Stimulated activated CD4-positive, alpha-beta T cell treated with anti-CD3 and anti-CD28 coated beads, Interleukin-4, amount 100 ng/mL, for 1 hour (primary cell): Measurements from ENCODE around the gene TSPO.

Experiments
- DNase-seq: peaks from one replicate; pipeline ENCODE4 v3.0.0-alpha.2; 2020

Gene TSPO

DNA sequence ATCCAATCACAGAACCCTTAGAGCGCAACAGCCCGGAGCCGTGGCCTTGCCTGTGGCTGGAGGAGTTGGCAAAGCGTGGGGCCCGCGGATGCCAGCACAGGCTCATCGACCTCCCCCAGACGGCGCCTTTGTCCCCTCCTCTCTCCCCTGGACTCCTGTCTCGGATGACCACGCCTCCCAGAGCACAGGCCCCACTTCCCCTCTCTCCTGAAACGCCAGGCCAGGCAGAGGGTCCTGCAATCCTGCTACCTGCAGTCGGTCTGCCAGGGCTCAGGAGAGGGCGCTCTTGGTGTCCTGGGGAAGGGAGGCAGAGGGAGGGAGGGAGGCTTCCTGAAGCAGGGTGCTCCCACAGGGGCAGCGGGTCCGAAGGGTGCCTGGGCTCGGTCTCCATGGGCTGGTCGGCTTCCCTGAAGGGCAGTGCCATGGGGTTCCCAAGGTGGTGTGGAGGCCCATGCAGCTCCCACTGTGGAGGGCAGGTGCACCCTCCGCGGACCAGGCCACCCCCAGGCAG is 52.2 kb downstream of the TSPO start:
- DNase-seq = no peak

DNA sequence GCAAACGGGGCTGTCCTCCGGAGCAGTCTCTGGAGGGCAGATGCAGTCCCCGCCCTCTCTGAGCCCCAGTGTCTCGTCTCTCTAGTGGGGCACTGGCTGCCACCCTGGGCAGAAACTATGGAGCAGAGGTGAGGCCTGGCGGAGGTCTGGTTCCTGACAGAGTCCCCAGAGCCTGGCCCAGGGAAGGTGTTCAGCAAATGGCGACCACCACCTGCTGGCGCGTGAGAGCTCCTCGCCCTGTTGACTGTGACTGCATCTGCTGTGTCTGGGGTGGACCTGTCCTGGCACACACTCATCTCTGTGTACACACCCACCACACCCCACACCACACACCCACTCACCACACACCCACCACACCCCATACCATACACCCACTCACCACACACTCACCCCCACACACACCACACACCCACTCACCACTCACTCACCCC is 53.9 kb downstream of the TSPO start:
- DNase-seq = no peak

DNA sequence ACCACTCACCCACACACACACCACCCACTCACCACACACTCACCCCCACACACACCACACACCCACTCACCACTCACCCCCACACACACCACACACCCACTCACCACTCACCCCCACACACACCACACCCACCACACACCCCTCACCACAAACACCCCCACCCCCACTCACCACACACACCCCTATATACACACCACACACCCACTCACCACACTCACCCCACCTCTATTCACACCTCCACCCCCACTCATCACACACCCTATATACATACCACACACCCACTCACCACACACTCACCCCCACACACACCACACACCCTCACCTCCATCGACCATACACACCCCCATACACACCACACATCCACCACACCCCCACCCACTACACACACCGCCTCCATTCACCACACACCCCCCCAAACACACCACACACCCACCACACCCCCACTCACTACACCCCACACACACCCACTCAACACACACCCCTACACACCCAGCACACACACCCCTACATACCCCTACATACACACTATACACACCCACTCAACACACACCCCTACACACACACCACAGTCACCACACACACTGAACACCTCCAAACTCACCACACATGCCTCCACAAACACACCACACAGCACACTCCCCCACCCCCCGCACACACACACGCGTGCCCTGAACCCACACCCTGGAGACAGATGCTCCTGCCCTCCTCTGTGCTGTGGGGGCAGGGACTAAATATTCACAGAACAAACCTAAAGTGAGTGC is 54.6 kb downstream of the TSPO start:
- no peak for DNase-seq

DNA sequence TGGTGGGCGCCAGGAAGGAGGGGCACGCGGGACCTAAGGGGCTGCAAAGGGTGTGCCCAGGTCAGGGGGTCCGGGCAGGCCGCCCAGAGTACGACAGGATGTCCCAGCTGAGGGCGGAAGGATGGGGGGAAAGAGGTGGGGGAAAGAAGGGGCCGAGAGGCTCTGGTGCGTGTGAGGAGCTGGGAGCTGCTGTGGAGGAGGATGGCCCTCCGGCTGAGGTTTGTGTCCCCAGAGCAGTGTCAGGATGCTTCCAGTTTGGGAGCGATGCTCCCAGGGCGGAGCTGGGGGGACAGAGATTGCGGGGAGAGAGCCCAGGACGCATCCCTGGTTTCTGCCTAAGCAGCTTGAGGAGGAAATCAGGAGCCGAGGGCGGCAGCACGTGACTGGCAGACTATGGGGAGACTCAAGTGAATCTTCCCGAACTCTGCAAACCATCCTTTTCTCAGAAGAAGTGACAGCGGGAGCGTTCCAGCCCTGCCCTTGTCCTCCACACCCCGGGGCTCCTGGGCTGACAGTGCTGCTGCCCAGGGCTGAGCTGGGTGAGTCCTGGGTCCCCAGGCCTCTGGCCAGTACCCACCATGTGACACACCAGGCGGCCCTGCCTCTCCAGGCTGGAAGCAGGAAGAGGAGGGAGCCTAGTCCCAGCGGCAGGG is 55.3 kb downstream of the TSPO start:
- no peak for DNase-seq

DNA sequence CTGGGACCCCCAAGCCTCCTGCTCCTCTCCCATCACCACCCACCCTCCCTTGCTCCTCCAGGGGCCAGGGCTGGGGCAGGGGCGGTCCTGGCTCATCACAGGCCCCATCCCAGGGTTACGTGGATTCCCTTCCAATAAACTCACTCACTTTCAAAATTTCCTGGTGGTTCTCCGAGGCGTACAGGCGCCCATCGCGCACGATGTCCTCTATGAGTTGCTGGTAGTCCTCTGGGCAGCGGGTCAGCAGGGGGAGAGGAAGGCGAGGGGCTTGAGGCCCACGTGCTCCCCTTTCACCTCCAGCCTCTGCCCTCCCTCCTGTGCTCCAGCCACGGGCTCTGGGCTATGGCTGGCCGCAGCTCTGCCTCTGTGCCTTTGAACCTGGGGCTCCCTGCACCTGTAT is 56.0 kb downstream of the TSPO start:
- no peak for DNase-seq

DNA sequence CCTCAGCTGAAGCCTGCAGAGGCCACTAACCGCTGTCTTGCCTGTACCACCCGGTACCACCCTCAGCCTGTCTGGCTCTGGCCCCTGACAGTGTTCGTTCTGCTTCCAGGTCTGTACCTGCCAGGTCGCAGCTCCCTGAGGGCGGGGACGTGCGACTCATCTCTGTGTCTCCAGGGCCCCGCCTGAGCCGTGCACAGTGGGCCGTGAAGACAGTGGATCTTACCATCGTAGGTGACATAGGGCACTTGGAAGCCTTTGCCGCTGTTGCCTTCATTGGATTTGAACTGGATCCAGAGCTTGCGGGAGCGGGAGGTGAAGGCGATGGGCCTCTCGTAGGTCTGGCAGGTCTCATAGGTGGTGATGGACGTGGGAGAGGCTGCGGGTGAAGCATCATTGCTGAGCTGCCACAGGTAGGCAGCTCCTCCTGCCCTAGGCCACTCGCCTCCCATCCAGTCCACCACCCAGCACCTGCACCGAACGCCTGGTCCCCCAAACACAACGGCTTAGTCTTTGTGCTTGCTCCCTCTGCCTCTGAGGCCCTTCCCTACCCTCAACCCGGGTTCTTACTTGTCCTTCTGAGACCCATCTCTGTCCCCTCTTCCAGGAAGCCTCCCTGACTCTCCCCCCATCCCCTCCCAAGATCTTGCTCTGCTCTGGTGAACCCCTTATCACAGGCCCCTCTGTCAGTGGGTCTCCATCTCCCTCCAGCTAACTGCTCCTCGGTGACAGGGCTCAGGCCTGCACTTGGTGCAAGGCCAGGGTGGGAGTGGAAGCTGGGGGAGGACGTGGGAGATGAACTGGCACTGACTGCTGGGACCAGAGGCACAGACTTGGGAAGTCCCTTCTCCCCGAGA is 56.7 kb downstream of the TSPO start:
- no peak for DNase-seq

DNA sequence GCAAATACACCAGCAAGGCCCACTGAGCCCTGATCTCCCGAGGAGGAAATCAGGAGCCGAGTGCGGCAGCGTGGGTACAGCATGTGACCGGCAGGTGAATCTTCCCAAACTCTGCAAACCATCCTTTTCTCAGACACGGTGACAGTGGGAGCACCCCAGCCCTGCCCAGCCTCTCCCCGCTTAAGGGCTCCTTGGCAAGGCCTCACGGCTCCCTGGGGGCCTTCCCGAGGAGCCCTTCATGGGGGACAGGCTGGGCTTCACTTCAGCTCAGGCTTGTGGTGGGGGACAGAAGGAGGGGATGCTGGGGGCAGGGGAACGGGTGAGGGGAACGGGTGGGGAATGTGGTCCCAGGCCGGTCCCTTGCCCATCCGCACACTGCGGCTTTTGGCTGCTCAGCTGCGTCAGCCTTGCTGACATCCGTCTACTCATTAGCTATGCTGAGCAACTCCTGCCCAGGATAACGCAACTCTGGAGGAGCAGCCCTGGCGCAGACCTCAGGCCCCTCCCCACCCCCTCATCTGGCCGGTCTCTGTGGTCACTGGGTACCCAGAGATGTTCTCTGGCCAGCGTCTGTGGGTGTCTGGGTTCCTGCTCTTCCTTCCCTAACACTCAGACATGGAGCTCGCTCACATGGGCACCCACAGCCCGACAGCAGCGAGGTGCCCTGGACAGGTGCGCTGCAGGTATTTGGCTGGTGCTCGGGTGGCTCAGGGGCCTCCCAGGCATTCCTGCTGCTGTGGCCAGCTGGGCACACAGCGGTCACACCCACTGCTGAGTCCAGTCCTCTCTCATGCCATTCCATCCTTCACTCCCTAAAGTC is 57.6 kb downstream of the TSPO start:
- DNase-seq = no peak

DNA sequence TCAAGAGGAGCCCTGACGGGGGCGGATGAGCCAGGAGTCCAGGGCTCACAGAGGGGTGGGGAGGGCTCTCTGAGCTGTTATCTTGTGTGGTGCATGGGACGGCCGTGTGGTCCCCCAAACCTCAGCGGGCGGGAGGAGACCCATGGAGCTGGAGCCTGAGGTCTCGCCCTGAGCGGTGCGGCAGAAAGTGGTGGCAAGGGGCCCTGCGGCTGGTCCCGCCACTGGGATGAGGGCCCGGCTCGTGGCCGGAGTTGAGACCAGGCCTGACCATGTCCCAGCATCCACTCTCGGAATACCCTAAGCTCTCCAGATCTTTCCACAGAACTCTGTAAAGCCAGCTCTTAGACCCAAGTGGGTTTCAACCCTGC is 58.1 kb downstream of the TSPO start:
- no peak for DNase-seq

DNA sequence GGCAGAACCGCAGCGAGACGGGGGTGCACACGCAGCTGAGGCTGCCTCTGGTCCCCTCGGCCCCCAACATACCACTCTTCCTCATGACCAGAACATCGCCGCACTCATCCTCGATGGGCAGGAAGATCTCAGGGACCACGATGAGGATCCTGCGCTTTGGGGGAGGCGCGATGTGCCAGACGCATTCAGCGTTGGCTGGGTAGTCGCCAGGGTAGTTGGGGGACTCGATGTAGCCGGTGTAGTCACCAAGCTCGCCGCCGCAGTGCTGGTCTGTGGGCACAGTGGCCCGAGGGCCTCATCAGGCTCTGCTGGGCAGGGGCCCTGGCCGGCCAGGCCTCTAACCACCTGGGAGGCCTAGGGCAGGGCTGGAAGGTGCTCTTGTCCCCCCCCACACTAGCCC is 58.6 kb downstream of the TSPO start:
- DNase-seq = no peak

DNA sequence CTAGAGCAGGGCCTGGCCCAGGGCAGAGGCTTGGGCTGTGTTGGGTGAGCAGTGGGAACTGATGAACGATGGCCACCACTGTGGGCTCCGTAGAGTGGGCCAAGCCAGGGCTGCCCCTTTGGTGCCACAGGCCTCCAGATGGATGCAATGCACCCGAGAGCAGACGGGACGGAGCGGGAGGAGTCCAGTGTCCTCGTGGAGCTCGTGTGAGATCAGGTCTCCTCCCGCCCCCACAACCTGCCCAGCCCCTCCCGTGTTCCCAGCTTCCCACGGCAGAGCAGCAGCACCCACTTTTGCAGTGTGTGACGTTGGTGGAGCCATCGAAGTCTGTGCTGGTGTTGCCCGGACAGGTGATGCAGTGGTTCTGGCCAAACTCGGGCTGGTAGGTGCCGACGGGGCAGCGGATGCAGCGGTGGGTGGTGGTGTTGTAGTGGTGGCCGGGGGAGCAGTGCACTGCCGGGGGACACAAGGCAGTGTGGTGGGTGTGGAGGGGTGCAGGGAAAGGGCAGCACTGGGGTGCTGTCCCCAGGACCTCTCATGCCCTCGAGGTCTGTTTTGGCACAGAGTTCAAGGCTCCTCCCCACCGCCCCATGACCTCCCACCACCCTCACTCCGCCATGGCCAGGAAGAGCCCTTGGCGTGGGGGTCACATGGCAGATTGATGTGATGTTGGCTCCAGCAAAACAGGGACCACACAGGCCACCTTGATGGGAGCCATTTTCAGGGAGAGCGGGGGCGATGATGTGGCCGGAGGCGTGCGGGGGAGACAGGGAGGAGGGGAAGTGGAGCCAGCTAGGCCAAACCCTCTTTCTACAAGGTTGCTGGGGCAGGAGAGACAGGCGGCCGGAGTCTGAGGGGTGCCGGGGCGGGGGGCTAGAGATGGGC is 59.5 kb downstream of the TSPO start:
- no peak for DNase-seq

DNA sequence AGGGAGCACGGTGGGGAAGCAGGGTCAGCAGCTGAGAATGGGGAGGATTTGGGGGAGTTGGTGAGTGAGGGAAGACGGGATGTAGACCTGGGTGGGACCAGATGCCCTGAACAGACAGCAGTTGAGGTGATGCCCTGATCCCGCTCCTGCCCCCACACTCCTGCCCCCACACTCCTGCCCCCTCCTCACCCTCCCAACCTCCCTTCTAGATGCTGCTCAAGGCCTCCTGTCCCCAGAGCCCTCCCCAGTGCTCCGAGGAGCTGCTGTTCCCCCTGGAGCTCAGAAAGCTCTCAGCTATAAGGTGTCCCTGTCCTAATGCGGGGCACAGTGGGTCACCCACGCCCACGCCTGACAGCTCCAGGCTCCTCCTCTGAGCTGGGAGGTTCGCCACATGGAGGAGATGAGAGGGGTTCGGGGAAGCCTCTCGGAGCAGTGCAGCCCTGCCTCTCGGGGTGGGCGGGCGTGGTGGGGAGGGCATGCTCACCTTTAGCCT is 60.6 kb downstream of the TSPO start:
- no peak for DNase-seq

DNA sequence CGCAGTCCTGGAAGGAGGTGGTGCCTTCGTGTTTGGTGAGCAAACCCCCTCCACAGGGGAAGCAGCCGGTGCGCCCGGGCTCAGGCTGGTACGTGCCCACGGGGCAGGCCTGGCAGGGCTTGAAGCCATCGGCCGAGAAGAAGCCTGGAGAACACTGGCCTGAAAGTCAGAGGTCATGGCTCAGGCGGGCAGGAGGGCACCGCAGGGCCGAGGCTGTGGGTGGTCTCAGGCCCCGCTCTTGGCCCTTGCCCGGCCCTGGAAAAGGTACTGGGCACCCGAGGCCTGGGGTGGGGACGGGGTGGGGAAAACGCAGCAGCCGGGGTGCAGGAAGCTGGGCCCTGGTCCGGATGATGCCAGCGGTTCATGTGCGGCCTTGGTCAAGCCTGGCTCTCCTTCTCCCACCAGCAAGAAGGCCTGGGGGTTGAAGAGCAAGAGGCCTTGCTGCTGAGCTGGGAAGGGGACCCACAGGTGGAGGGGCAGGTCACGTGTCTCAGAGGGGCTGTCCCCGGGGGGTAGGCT is 61.1 kb downstream of the TSPO start:
- DNase-seq = no peak
